Activated naive CD4-positive, alpha-beta T cell treated with anti-CD3 and anti-CD28 coated beads, Interleukin-2, amount 50 U/mL, for 16 hours (primary cell): ENCODE measurements around the gene SFXN5.

Experiments used
- DNase-seq: peaks from one replicate; pipeline ENCODE4 v3.0.0-alpha.2; 2020

Gene SFXN5

GRCh38 chr2:72934683-72935610 is 136.6 kb downstream of the SFXN5 start:
- no peak for DNase-seq

GRCh38 chr2:72933646-72934151 is 137.8 kb downstream of the SFXN5 start:
- DNase-seq: no peak

- no peak for DNase-seq
These were observed 138.3 kb downstream of the SFXN5 start for GRCh38 chr2:72933207-72933606.

GRCh38 chr2:72932805-72933204 is 138.7 kb downstream of the SFXN5 start:
- no peak for DNase-seq

GRCh38 chr2:72932045-72932740 is 139.3 kb downstream of the SFXN5 start:
- no peak for DNase-seq

- no peak for DNase-seq
These were observed 140.1 kb downstream of the SFXN5 start for GRCh38 chr2:72931280-72931910.

- no peak for DNase-seq
These were observed 142.5 kb downstream of the SFXN5 start for GRCh38 chr2:72929010-72929409.

GRCh38 chr2:72927619-72928550 is 143.6 kb downstream of the SFXN5 start:
- DNase-seq: no peak

- DNase-seq: no peak
These were observed 144.6 kb downstream of the SFXN5 start for GRCh38 chr2:72926811-72927465.

- DNase-seq: no peak
These were observed 145.1 kb downstream of the SFXN5 start for GRCh38 chr2:72926368-72926767.

- no peak for DNase-seq
These were observed 146.1 kb downstream of the SFXN5 start for GRCh38 chr2:72925328-72925943.

- DNase-seq: no peak
These were observed 146.9 kb downstream of the SFXN5 start for GRCh38 chr2:72924353-72925240.

GRCh38 chr2:72923833-72924352 is 147.6 kb downstream of the SFXN5 start:
- DNase-seq: no peak

GRCh38 chr2:72921853-72922252 is 149.7 kb downstream of the SFXN5 start:
- DNase-seq: no peak

- no peak for DNase-seq
These were observed 150.2 kb downstream of the SFXN5 start for GRCh38 chr2:72921088-72921851.

- DNase-seq: peak; percentile 52
These were observed 151.0 kb downstream of the SFXN5 start for GRCh38 chr2:72920318-72921087.

GRCh38 chr2:72919414-72920317 is 151.8 kb downstream of the SFXN5 start:
- no peak for DNase-seq
